ENCODE data around the gene METTL13.
A peak's percentile ranks its signal among the peaks of the same experiment; 100 is the strongest.

The METTL13 gene

GRCh38 chr1:171743081-171743870 is 38.2 kb upstream of the METTL13 start:
- Histone ChIP-seq H3K9me3 (ENCODE audit: control insufficient read depth in 5 of 5, low read length in 5 of 5) (no peaks in the 10 kb centered on the region), H3K27me3 (ENCODE audit: control insufficient read depth in 5 of 5, insufficient read depth in 4 of 5, low read length in 5 of 5) (no peaks in the 10 kb centered on the region), H3K9ac (ENCODE audit: low read length in 5 of 5) (peak overlapping the region; percentile 93 to 99 (median 97)), H3K4me3 (ENCODE audit: low read depth in 1 of 5, low read length in 5 of 5) (peak overlapping the region; percentile 75 to 96 (median 89)), H3K36me3 (ENCODE audit: control insufficient read depth in 5 of 5, insufficient read depth in 5 of 5, low read length in 5 of 5) (peaks cover 0 to under 1% (median 0%) of the 10 kb centered on the region in 5 donors), H3K27ac (ENCODE audit: low read depth, low read length) (peak overlapping the region; percentile 99), H3K4me1 (ENCODE audit: control insufficient read depth in 5 of 5, insufficient read depth in 5 of 5, low read length in 5 of 5) (peaks cover 0 to 37% (median 24%) of the 10 kb centered on the region in 5 donors)

GRCh38 chr1:171744986-171745385 is 36.5 kb upstream of the METTL13 start:
- Histone ChIP-seq H3K9ac (ENCODE audit: low read length in 5 of 5) (no peak overlapping the region), H3K9me3 (ENCODE audit: control insufficient read depth in 5 of 5, low read length in 5 of 5) (no peaks in the 10 kb centered on the region), H3K27me3 (ENCODE audit: control insufficient read depth in 5 of 5, insufficient read depth in 4 of 5, low read length in 5 of 5) (no peaks in the 10 kb centered on the region), H3K27ac (ENCODE audit: low read depth, low read length) (no peak overlapping the region), H3K4me1 (ENCODE audit: control insufficient read depth in 5 of 5, insufficient read depth in 5 of 5, low read length in 5 of 5) (peaks cover 0 to 32% (median 22%) of the 10 kb centered on the region in 5 donors), H3K36me3 (ENCODE audit: control insufficient read depth in 5 of 5, insufficient read depth in 5 of 5, low read length in 5 of 5) (no peaks in the 10 kb centered on the region), H3K4me3 (ENCODE audit: low read depth in 1 of 5, low read length in 5 of 5) (no peak overlapping the region)

- Histone ChIP-seq H3K4me1 (ENCODE audit: control insufficient read depth in 5 of 5, insufficient read depth in 5 of 5, low read length in 5 of 5) (peaks cover 0 to 1% (median under 1%) of the 10 kb centered on the region in 5 donors), H3K4me3 (ENCODE audit: low read depth in 1 of 5, low read length in 5 of 5) (no peak overlapping the region), H3K36me3 (ENCODE audit: control insufficient read depth in 5 of 5, insufficient read depth in 5 of 5, low read length in 5 of 5) (no peaks in the 10 kb centered on the region), H3K27ac (ENCODE audit: low read depth, low read length) (no peak overlapping the region), H3K9me3 (ENCODE audit: control insufficient read depth in 5 of 5, low read length in 5 of 5) (no peaks in the 10 kb centered on the region), H3K9ac (ENCODE audit: low read length in 5 of 5) (no peak overlapping the region), H3K27me3 (ENCODE audit: control insufficient read depth in 5 of 5, insufficient read depth in 4 of 5, low read length in 5 of 5) (no peaks in the 10 kb centered on the region)
These were observed 32.8 kb upstream of the METTL13 start for GRCh38 chr1:171748651-171749050.

GRCh38 chr1:171751221-171751620 is 30.2 kb upstream of the METTL13 start:
- no peak overlapping the region for H3K9ac ChIP-seq (ENCODE audit: low read length in 5 of 5)
- H3K27ac ChIP-seq (ENCODE audit: low read depth, low read length), result no peak overlapping the region
- no peaks in the 10 kb centered on the region for H3K36me3 ChIP-seq (ENCODE audit: control insufficient read depth in 5 of 5, insufficient read depth in 5 of 5, low read length in 5 of 5)
- no peaks in the 10 kb centered on the region for H3K4me1 ChIP-seq (ENCODE audit: control insufficient read depth in 5 of 5, insufficient read depth in 5 of 5, low read length in 5 of 5)
- H3K9me3 ChIP-seq (ENCODE audit: control insufficient read depth in 5 of 5, low read length in 5 of 5), result no peaks in the 10 kb centered on the region
- H3K27me3 ChIP-seq (ENCODE audit: control insufficient read depth in 5 of 5, insufficient read depth in 4 of 5, low read length in 5 of 5), result no peaks in the 10 kb centered on the region
- H3K4me3 ChIP-seq (ENCODE audit: low read depth in 1 of 5, low read length in 5 of 5), result no peak overlapping the region

- Histone ChIP-seq H3K36me3 (ENCODE audit: control insufficient read depth in 5 of 5, insufficient read depth in 5 of 5, low read length in 5 of 5) (no peaks in the 10 kb centered on the region), H3K4me1 (ENCODE audit: control insufficient read depth in 5 of 5, insufficient read depth in 5 of 5, low read length in 5 of 5) (no peaks in the 10 kb centered on the region), H3K9me3 (ENCODE audit: control insufficient read depth in 5 of 5, low read length in 5 of 5) (no peaks in the 10 kb centered on the region), H3K4me3 (ENCODE audit: low read depth in 1 of 5, low read length in 5 of 5) (no peak overlapping the region), H3K27ac (ENCODE audit: low read depth, low read length) (no peak overlapping the region), H3K9ac (ENCODE audit: low read length in 5 of 5) (no peak overlapping the region), H3K27me3 (ENCODE audit: control insufficient read depth in 5 of 5, insufficient read depth in 4 of 5, low read length in 5 of 5) (no peaks in the 10 kb centered on the region)
These were observed 28.3 kb upstream of the METTL13 start for GRCh38 chr1:171753182-171753581.

GRCh38 chr1:171753685-171754352 is 27.6 kb upstream of the METTL13 start:
- no peak overlapping the region for H3K9ac ChIP-seq (ENCODE audit: low read length in 5 of 5)
- H3K27me3 ChIP-seq (ENCODE audit: control insufficient read depth in 5 of 5, insufficient read depth in 4 of 5, low read length in 5 of 5), result no peaks in the 10 kb centered on the region
- H3K9me3 ChIP-seq (ENCODE audit: control insufficient read depth in 5 of 5, low read length in 5 of 5), result no peaks in the 10 kb centered on the region
- H3K36me3 ChIP-seq (ENCODE audit: control insufficient read depth in 5 of 5, insufficient read depth in 5 of 5, low read length in 5 of 5), result no peaks in the 10 kb centered on the region
- H3K4me1 ChIP-seq (ENCODE audit: control insufficient read depth in 5 of 5, insufficient read depth in 5 of 5, low read length in 5 of 5), result no peaks in the 10 kb centered on the region
- H3K4me3 ChIP-seq (ENCODE audit: low read depth in 1 of 5, low read length in 5 of 5), result no peak overlapping the region
- no peak overlapping the region for H3K27ac ChIP-seq (ENCODE audit: low read depth, low read length)

- H3K9ac ChIP-seq (ENCODE audit: low read length in 5 of 5), result no peak overlapping the region
- H3K9me3 ChIP-seq (ENCODE audit: control insufficient read depth in 5 of 5, low read length in 5 of 5), result no peaks in the 10 kb centered on the region
- H3K36me3 ChIP-seq (ENCODE audit: control insufficient read depth in 5 of 5, insufficient read depth in 5 of 5, low read length in 5 of 5), result no peaks in the 10 kb centered on the region
- no peaks in the 10 kb centered on the region for H3K27me3 ChIP-seq (ENCODE audit: control insufficient read depth in 5 of 5, insufficient read depth in 4 of 5, low read length in 5 of 5)
- H3K27ac ChIP-seq (ENCODE audit: low read depth, low read length), result no peak overlapping the region
- H3K4me1 ChIP-seq (ENCODE audit: control insufficient read depth in 5 of 5, insufficient read depth in 5 of 5, low read length in 5 of 5), result no peaks in the 10 kb centered on the region
- no peak overlapping the region for H3K4me3 ChIP-seq (ENCODE audit: low read depth in 1 of 5, low read length in 5 of 5)
These were observed 27.1 kb upstream of the METTL13 start for GRCh38 chr1:171754353-171754705.

GRCh38 chr1:171754971-171755370 is 26.5 kb upstream of the METTL13 start:
- Histone ChIP-seq H3K4me1 (ENCODE audit: control insufficient read depth in 5 of 5, insufficient read depth in 5 of 5, low read length in 5 of 5) (no peaks in the 10 kb centered on the region), H3K9ac (ENCODE audit: low read length in 5 of 5) (no peak overlapping the region), H3K27me3 (ENCODE audit: control insufficient read depth in 5 of 5, insufficient read depth in 4 of 5, low read length in 5 of 5) (no peaks in the 10 kb centered on the region), H3K36me3 (ENCODE audit: control insufficient read depth in 5 of 5, insufficient read depth in 5 of 5, low read length in 5 of 5) (no peaks in the 10 kb centered on the region), H3K4me3 (ENCODE audit: low read depth in 1 of 5, low read length in 5 of 5) (no peak overlapping the region), H3K9me3 (ENCODE audit: control insufficient read depth in 5 of 5, low read length in 5 of 5) (no peaks in the 10 kb centered on the region), H3K27ac (ENCODE audit: low read depth, low read length) (no peak overlapping the region)

GRCh38 chr1:171756856-171757255 is 24.6 kb upstream of the METTL13 start:
- H3K36me3 ChIP-seq (ENCODE audit: control insufficient read depth in 5 of 5, insufficient read depth in 5 of 5, low read length in 5 of 5), result no peaks in the 10 kb centered on the region

GRCh38 chr1:171758011-171758410 is 23.4 kb upstream of the METTL13 start:
- H3K9ac ChIP-seq (ENCODE audit: low read length in 5 of 5), result no peak overlapping the region
- H3K27me3 ChIP-seq (ENCODE audit: control insufficient read depth in 5 of 5, insufficient read depth in 4 of 5, low read length in 5 of 5), result no peaks in the 10 kb centered on the region
- no peaks in the 10 kb centered on the region for H3K36me3 ChIP-seq (ENCODE audit: control insufficient read depth in 5 of 5, insufficient read depth in 5 of 5, low read length in 5 of 5)
- H3K4me1 ChIP-seq (ENCODE audit: control insufficient read depth in 5 of 5, insufficient read depth in 5 of 5, low read length in 5 of 5), result no peaks in the 10 kb centered on the region
- no peaks in the 10 kb centered on the region for H3K9me3 ChIP-seq (ENCODE audit: control insufficient read depth in 5 of 5, low read length in 5 of 5)
- no peak overlapping the region for H3K27ac ChIP-seq (ENCODE audit: low read depth, low read length)
- no peak overlapping the region for H3K4me3 ChIP-seq (ENCODE audit: low read depth in 1 of 5, low read length in 5 of 5)

More at GRCh38 chr1:171756856-171757255, 24.6 kb upstream of the METTL13 start:
- Histone ChIP-seq H3K4me1 (ENCODE audit: control insufficient read depth in 5 of 5, insufficient read depth in 5 of 5, low read length in 5 of 5) (no peaks in the 10 kb centered on the region), H3K9ac (ENCODE audit: low read length in 5 of 5) (no peak overlapping the region), H3K9me3 (ENCODE audit: control insufficient read depth in 5 of 5, low read length in 5 of 5) (no peaks in the 10 kb centered on the region), H3K27ac (ENCODE audit: low read depth, low read length) (no peak overlapping the region), H3K27me3 (ENCODE audit: control insufficient read depth in 5 of 5, insufficient read depth in 4 of 5, low read length in 5 of 5) (no peaks in the 10 kb centered on the region), H3K4me3 (ENCODE audit: low read depth in 1 of 5, low read length in 5 of 5) (no peak overlapping the region)
